Measurements from ENCODE around the gene CHMP6.

CHMP6 gene

GRCh38 chr17:81003711-81004475, 12.3 kb downstream of the CHMP6 start:
- TF ChIP-seq ZFX (IDR thresholded peaks at IDR 0.05) (no peak), CTCF (conservative IDR thresholded peaks at IDR 0.05) (no peak)
- no peak overlapping the region for H3K27ac ChIP-seq

- no peak overlapping the region for H3K27ac ChIP-seq
- TF ChIP-seq CTCF (conservative IDR thresholded peaks at IDR 0.05) = no peak
- no peak for TF ChIP-seq ZFX (IDR thresholded peaks at IDR 0.05)
These were observed 15.2 kb downstream of the CHMP6 start for GRCh38 chr17:81006891-81007290.

- H3K27ac ChIP-seq = no peak overlapping the region
- no peak for TF ChIP-seq ZFX (IDR thresholded peaks at IDR 0.05)
- no peak for TF ChIP-seq CTCF (conservative IDR thresholded peaks at IDR 0.05)
These were observed 16.5 kb downstream of the CHMP6 start for GRCh38 chr17:81008140-81008539.

- no peak overlapping the region for H3K27ac ChIP-seq
These were observed 17.5 kb downstream of the CHMP6 start for GRCh38 chr17:81009136-81009535.

GRCh38 chr17:81010935-81011334, 19.3 kb downstream of the CHMP6 start:
- no peak overlapping the region for H3K27ac ChIP-seq
- TF ChIP-seq ZFX (IDR thresholded peaks at IDR 0.05) (no peak), CTCF (conservative IDR thresholded peaks at IDR 0.05) (no peak)

More at GRCh38 chr17:81009136-81009535, 17.5 kb downstream of the CHMP6 start:
- TF ChIP-seq ZFX (IDR thresholded peaks at IDR 0.05) = no peak
- TF ChIP-seq CTCF (conservative IDR thresholded peaks at IDR 0.05) = no peak

GRCh38 chr17:81011951-81012350, 20.3 kb downstream of the CHMP6 start:
- TF ChIP-seq ZFX (IDR thresholded peaks at IDR 0.05) (no peak), CTCF (conservative IDR thresholded peaks at IDR 0.05) (no peak)
- no peak overlapping the region for H3K27ac ChIP-seq

GRCh38 chr17:81012574-81013447, 21.2 kb downstream of the CHMP6 start:
- TF ChIP-seq ZFX (IDR thresholded peaks at IDR 0.05) (no peak), CTCF (conservative IDR thresholded peaks at IDR 0.05) (no peak)
- H3K27ac ChIP-seq = no peak overlapping the region
